GM19452 (cell line): Measurements from ENCODE around the gene SP4.

Source experiments
- ATAC-seq: cut with Tn5 transposase; IDR thresholded peaks from one replicate; pipeline ENCODE4 v1.9.1; 2021; ENCODE audit not compliant: unreplicated experiment

The SP4 gene

DNA sequence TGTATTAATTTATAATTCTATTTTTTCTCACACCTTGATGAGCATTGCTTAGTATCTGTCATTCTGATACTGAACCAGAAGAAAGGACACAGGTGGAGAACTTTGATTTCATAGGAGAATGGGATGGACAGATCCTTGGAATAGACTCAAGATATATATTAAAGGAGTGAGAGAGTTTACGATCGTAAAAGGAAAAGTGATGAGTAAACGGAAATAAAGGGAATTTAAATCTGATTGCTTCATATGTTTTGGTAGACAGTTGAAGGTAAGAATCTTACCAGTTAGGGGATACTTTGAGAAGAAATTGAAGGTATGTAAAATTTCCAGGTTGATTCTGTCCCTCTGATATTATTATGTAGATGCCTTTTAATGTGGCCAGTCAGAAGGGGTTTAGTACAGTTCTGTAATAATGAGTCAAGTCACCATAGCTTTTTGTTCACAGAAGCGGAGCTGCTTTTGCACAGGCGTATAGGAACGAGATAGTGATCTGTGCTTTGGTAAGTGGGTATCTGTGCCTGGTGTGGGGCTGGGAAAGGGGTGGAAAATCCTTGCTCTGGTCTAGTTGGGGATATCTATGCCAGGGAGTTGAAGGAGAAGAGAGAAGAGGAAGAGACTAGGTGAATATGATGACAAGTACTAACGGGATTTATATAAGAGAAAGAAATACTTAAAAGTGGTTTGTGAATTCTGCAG, 15.4 kb downstream of the SP4 start:
- no peak for ATAC-seq

DNA sequence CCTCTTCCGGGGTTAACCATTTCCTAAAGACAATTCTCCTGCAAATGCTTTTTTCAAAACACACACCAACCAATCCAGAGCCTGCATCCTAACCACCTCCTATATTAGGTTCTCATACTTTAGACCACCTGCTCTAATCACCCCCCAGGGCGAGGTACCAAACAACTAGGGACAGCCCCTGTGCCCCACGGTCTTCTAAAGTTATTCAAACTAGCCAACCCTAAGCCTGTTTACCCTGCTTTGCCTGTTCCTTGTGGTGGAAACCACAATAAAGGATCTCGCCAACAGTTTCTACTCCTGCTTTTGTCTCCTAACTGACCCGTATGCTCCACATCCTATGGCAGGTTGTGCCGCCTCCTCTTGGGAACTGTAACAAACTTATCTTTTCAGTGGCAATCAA, 21.1 kb downstream of the SP4 start:
- no peak for ATAC-seq

DNA sequence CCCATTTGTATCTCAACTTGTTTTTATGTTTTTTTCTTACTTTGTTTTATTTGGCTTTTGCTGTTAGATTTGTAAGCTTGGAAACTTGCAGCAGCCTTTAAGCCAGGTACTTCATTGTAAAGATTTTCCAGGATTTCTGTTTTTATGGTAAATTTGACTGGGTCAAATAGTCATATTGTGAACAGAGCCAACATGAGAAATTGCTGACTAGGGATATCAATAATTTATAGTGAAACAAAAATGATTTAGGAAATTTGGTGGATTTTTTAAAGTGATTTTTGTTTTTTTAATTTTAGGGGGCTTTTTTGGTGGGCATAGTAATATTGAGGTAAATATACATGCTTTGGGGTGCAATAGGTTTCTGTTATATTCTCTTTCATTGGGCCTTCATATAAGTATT, 22.2 kb downstream of the SP4 start:
- ATAC-seq: no peak

DNA sequence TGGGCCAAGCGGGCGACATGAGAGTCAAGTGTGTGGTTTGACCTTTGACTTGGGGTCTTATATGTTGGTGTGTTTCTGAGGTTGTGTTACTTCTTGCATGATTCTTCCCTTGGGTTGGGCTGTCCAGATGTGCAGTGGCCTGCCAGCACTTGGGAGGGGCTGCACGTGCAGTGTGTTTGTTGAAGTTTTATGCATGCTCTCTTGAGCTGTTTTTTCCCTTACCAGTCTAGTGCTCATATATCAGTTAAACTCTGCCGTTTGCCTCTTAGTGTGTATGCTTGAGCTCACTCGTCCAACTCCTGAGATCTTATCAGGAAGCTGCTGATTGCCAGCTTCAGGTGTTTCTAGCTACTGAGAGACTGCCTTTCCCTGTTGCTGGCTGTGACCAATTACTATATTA, 23.1 kb downstream of the SP4 start:
- ATAC-seq: no peak

DNA sequence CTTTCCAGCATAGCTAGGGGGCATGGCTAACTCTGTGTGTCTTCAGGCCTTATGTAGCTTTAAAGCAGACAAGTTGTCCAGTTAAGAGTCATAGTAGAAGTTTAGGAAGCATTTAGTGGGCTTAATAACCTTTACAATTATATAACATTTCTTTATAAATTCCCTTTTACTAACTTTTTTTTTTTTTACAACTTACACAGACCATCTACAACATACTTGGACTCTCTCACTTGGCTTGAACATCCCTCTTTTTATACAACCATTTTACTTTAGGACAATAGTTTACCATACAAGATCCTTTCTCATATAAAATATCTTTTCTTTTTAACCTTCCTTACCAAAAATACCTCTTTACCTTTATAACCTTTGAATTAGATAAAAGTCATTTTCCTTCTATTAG, 26.3 kb downstream of the SP4 start:
- no peak for ATAC-seq

DNA sequence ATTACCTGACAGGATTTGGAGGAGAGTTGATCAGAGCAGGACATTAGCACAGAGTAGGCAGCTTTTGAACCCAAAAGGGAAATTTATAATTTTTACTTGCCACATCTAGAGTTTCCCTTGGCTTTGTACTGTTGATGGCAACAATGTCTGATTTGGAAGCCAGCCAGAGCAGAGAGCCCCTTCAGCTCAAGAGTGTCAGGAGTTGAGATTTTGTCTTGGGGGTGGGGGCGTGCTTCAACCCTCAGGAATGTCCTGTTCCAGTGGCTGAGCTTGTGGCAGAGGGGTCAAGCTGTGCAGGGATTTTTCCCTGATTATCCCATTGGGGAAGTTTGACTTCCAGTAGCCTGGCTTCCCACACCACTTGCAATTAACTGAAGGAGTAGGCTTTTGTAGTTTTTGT, 27.0 kb downstream of the SP4 start:
- no peak for ATAC-seq

DNA sequence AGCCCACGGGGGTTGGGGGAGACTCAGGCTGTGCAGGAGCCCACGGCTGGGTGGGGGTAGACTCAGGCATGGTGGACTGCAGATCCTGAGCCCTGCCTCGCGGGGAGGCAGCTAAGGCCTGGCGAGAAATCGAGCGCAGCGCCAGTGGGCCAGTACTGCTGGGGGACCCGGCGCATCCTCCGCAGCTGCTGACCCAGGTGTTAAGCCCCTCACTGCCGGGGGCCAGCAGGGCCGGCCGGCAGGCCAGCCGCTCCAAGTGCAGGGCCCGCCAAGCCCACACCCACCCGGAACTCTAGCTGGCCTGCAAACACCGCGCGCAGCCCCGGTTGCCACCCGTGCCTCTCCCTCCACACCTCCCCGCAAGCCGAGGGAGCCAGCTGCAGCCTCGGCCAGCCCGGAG, 33.4 kb downstream of the SP4 start:
- ATAC-seq: no peak

- ATAC-seq: no peak
These were observed 34.2 kb downstream of the SP4 start for GRCh38 chr7:21462081-21462480.

DNA sequence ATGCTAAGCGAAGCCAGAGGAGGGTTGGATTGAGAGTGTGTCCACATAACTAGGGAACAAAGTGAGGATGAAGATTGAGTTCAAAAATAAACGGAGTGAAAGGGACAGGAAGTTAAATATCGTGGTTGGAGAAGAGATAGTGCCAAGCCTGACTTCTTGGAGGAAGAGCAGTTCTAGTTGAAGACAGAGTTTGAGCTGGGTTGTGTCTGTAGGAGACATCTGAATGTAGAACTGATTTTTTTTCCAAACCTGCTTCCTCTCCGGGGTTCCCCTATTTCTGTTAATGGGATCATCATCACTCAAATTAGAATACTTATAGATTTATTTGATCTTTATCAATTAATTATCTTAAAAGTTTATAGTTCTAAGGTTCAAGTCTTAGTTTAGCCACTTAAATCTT, 35.6 kb downstream of the SP4 start:
- ATAC-seq: no peak

DNA sequence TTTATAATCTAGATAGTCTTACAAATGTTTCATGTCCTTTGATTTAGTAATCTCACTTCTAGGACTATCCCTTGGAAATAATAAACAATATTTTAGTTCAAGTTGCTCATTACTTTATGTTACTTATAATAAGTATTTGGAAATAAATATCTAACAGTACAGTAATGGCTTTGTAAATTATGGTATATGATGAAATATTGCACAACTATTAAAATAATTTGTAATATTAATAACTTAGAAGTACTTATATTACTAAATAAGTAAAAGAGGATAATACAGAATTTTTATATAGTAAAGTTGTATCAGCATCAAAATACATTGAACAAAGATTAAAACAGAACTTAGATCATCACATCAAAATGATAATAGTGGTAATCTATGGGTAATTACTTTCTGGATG, 41.1 kb downstream of the SP4 start:
- ATAC-seq: no peak

DNA sequence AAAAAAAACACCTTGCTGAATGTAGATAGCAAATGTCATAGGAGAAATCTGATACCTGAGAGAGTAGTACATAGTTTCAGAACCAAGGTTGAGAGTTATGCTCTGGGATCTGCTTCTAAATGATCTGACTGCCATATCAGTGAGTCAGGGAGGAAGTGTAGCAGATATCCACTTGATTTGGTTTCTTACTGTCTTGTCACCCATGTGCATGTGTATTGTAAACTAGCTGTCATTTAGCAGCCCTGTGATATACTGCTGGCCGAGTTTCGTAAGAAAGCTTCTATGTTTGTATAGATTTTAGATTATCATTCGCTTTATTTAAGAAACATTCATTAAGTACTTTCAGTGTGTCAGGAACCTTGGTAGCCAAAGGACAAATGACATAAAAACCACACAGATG, 42.0 kb downstream of the SP4 start:
- no peak for ATAC-seq

GRCh38 chr7:21472029-21472428, 44.1 kb downstream of the SP4 start:
- ATAC-seq: no peak

DNA sequence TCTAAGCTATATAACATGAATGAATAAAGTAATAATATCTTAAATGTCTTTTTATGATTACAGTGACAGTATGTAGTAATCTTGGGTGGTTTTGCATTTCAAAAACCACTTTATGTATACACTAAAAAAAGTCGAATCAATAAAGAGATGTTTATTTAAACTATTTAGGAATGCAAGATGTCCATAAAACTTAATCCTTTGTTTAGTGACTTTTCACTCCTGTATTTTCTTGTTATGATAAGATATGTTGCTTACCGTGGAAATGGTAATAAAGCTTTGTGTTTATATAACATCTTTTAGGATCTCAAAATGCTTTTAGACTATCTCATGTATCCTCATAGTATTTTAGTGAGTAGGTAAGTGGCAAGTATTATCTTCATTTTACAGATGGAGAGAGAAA, 48.5 kb downstream of the SP4 start:
- ATAC-seq: no peak

DNA sequence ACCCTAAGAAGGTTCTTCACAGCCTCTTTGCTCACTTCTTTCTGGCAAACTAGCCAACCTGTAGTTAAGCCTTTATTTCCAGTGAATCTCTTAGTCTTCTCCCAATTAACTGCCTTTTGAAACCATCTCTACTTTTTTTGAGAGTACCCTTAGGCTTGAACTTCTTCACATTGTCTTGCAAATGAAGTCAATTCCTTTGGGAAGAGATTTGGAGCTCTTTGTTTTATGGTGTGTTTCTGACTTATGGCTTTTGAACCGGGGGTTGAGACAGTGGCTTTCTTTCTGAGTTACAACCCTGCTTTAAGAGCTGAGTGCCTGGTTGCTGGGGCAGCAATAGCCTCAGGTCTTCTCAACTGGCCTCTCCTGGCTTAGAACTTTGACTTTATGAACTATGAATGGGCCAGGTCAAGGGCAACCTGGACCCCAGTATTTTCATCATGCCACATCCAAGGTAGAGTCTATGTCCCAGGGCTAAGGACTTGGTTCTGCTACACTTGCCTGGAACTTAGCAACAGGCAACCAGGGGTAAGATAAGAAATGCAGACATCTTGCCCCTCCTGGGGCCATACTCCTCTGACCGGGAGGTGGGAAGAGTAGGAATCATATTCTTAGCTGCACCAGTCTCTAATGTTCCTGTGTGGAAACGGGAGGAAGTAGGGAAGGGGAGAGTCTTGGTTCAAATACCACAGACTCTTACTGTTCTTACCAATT, 53.0 kb downstream of the SP4 start:
- ATAC-seq: no peak

DNA sequence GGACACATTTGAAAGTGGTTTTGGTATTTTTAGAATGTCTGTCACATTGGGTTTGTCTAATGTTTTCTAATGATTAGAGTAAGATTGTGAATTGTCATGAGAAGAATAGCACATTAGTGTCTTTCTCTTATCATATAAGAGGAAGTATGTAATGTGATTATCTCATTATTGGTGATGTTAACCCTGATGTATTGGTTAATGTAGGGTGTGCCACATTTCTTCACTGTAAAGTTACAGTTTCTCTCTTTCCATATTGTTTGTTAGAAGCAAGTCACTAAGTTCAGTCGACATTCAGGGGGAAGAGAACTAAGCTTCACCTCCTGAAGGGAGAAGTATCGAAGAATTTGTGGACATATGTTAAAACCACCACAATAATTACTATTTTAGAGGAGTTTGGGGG, 58.6 kb downstream of the SP4 start:
- no peak for ATAC-seq

DNA sequence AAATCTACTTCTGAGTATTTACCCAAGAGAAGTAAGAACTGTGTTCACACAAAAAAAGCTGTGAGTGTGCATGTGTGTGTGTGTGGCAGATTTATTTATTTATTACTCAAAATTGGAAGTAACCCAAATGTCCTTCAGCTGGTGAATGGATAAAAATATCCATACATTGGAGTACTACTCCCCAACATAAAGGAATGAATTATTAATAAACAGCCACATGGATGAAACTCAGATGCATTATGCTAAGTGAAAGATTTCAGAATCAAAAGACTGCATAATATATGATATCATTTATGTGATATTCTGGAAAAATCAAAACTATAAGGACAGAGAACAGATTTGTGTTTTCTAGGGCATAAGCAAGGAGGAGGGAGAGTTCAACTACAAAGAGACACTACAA, 67.8 kb downstream of the SP4 start:
- no peak for ATAC-seq

GRCh38 chr7:21497072-21497471, 69.2 kb downstream of the SP4 start:
- no peak for ATAC-seq

GRCh38 chr7:21500117-21500832, 72.4 kb downstream of the SP4 start:
- no peak for ATAC-seq

GRCh38 chr7:21504021-21504420, 76.1 kb downstream of the SP4 start:
- no peak for ATAC-seq

GRCh38 chr7:21507627-21508343, 79.9 kb downstream of the SP4 start:
- ATAC-seq: no peak

GRCh38 chr7:21508538-21508937, 80.7 kb downstream of the SP4 start:
- no peak for ATAC-seq

DNA sequence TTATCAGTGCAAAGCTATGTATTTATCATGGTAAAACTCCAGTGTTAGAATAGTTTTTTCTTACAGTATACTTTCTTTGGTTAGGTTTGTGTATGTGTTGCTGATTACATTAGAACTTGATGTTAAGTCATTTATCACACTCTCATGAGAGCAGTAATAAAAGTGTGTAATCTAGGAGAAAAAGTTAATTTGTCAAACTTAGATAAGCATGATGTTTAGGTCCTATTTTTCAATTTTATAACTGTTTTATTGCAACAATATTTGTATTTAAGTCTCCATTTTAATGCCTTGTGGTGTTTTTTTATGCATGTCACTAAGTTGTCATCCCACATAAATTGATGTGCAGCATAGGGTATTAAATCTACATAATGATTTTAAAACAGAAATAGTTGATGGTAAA, 86.2 kb downstream of the SP4 start:
- no peak for ATAC-seq
